ENCODE results near the gene ARID5B.

Gene ARID5B

GRCh38 chr10:61942604-61943461 is 41.3 kb downstream of the ARID5B start:
- H3K4me3 ChIP-seq (ENCODE audit: low read length): no peak overlapping the region
- H3K4me1 ChIP-seq (ENCODE audit: control insufficient read depth, insufficient read depth, low read length): no peaks in the 10 kb centered on the region
- no peak for DNase-seq (ENCODE audit: low read depth, low spot score)
- WGBS (ENCODE audit: insufficient coverage, insufficient read length): no CpG with 5 or more reads among the region's 5 CpGs
- H3K27ac ChIP-seq (ENCODE audit: low read length): no peak overlapping the region
- H3K9me3 ChIP-seq (ENCODE audit: control insufficient read depth, insufficient read depth, low read length): no peaks in the 10 kb centered on the region
- H3K36me3 ChIP-seq (ENCODE audit: control insufficient read depth, insufficient read depth, low read length): no peaks in the 10 kb centered on the region
- no peaks in the 10 kb centered on the region for H3K27me3 ChIP-seq (ENCODE audit: control insufficient read depth, insufficient read depth, low read length)

GRCh38 chr10:61943674-61944378 is 42.3 kb downstream of the ARID5B start:
- no peaks in the 10 kb centered on the region for H3K36me3 ChIP-seq (ENCODE audit: control insufficient read depth, insufficient read depth, low read length)
- no peaks in the 10 kb centered on the region for H3K9me3 ChIP-seq (ENCODE audit: control insufficient read depth, insufficient read depth, low read length)
- no peaks in the 10 kb centered on the region for H3K27me3 ChIP-seq (ENCODE audit: control insufficient read depth, insufficient read depth, low read length)
- no CpG with 5 or more reads among the region's 1 CpG for WGBS (ENCODE audit: insufficient coverage, insufficient read length)
- H3K4me3 ChIP-seq (ENCODE audit: low read length): no peak overlapping the region
- no peak for DNase-seq (ENCODE audit: low read depth, low spot score)
- no peaks in the 10 kb centered on the region for H3K4me1 ChIP-seq (ENCODE audit: control insufficient read depth, insufficient read depth, low read length)
- H3K27ac ChIP-seq (ENCODE audit: low read length): no peak overlapping the region

- Histone ChIP-seq H3K36me3 (ENCODE audit: control insufficient read depth, insufficient read depth, low read length) (no peaks in the 10 kb centered on the region), H3K27me3 (ENCODE audit: control insufficient read depth, insufficient read depth, low read length) (no peaks in the 10 kb centered on the region), H3K4me1 (ENCODE audit: control insufficient read depth, insufficient read depth, low read length) (no peaks in the 10 kb centered on the region), H3K9me3 (ENCODE audit: control insufficient read depth, insufficient read depth, low read length) (no peaks in the 10 kb centered on the region), H3K27ac (ENCODE audit: low read length) (no peak overlapping the region), H3K4me3 (ENCODE audit: low read length) (no peak overlapping the region)
- no peak for DNase-seq (ENCODE audit: low read depth, low spot score)
- no CpG with 5 or more reads among the region's 1 CpG for WGBS (ENCODE audit: insufficient coverage, insufficient read length)
Measured at GRCh38 chr10:61944410-61945147, 43.1 kb downstream of the ARID5B start.

- no peak overlapping the region for H3K4me3 ChIP-seq (ENCODE audit: low read length)
- no peaks in the 10 kb centered on the region for H3K9me3 ChIP-seq (ENCODE audit: control insufficient read depth, insufficient read depth, low read length)
- H3K27me3 ChIP-seq (ENCODE audit: control insufficient read depth, insufficient read depth, low read length): no peaks in the 10 kb centered on the region
- H3K4me1 ChIP-seq (ENCODE audit: control insufficient read depth, insufficient read depth, low read length): no peaks in the 10 kb centered on the region; the same call in 1 of the 2 replicates
- DNase-seq (ENCODE audit: low read depth, low spot score): no peak
- no peak overlapping the region for H3K27ac ChIP-seq (ENCODE audit: low read length)
- H3K36me3 ChIP-seq (ENCODE audit: control insufficient read depth, insufficient read depth, low read length): no peaks in the 10 kb centered on the region
- no CpG with 5 or more reads among the region's 2 CpGs for WGBS (ENCODE audit: insufficient coverage, insufficient read length)
Measured at GRCh38 chr10:61949687-61950086, 48.2 kb downstream of the ARID5B start.

GRCh38 chr10:61950449-61951143 is 49.1 kb downstream of the ARID5B start:
- no CpG with 5 or more reads among the region's 2 CpGs for WGBS (ENCODE audit: insufficient coverage, insufficient read length)
- Histone ChIP-seq H3K4me1 (ENCODE audit: control insufficient read depth, insufficient read depth, low read length) (no peaks in the 10 kb centered on the region; the same call in 1 of the 2 replicates), H3K36me3 (ENCODE audit: control insufficient read depth, insufficient read depth, low read length) (no peaks in the 10 kb centered on the region), H3K4me3 (ENCODE audit: low read length) (no peak overlapping the region), H3K9me3 (ENCODE audit: control insufficient read depth, insufficient read depth, low read length) (no peaks in the 10 kb centered on the region), H3K27ac (ENCODE audit: low read length) (no peak overlapping the region), H3K27me3 (ENCODE audit: control insufficient read depth, insufficient read depth, low read length) (no peaks in the 10 kb centered on the region)
- DNase-seq (ENCODE audit: low read depth, low spot score): no peak

GRCh38 chr10:61951144-61951483 is 49.6 kb downstream of the ARID5B start:
- Histone ChIP-seq H3K4me1 (ENCODE audit: control insufficient read depth, insufficient read depth, low read length) (no peaks in the 10 kb centered on the region; the same call in 1 of the 2 replicates), H3K4me3 (ENCODE audit: low read length) (no peak overlapping the region), H3K36me3 (ENCODE audit: control insufficient read depth, insufficient read depth, low read length) (no peaks in the 10 kb centered on the region), H3K27ac (ENCODE audit: low read length) (no peak overlapping the region), H3K9me3 (ENCODE audit: control insufficient read depth, insufficient read depth, low read length) (no peaks in the 10 kb centered on the region), H3K27me3 (ENCODE audit: control insufficient read depth, insufficient read depth, low read length) (no peaks in the 10 kb centered on the region)
- no peak for DNase-seq (ENCODE audit: low read depth, low spot score)
- WGBS (ENCODE audit: insufficient coverage, insufficient read length): no CpG with 5 or more reads among the region's 3 CpGs

GRCh38 chr10:61952028-61952674 is 50.7 kb downstream of the ARID5B start:
- no peaks in the 10 kb centered on the region; the same call in 1 of the 2 replicates for H3K4me1 ChIP-seq (ENCODE audit: control insufficient read depth, insufficient read depth, low read length)
- DNase-seq (ENCODE audit: low read depth, low spot score): no peak
- no CpG with 5 or more reads among the region's 5 CpGs for WGBS (ENCODE audit: insufficient coverage, insufficient read length)
- no peaks in the 10 kb centered on the region for H3K36me3 ChIP-seq (ENCODE audit: control insufficient read depth, insufficient read depth, low read length)
- H3K27ac ChIP-seq (ENCODE audit: low read length): no peak overlapping the region
- H3K4me3 ChIP-seq (ENCODE audit: low read length): no peak overlapping the region
- H3K27me3 ChIP-seq (ENCODE audit: control insufficient read depth, insufficient read depth, low read length): no peaks in the 10 kb centered on the region
- H3K9me3 ChIP-seq (ENCODE audit: control insufficient read depth, insufficient read depth, low read length): no peaks in the 10 kb centered on the region

GRCh38 chr10:61953183-61953582 is 51.7 kb downstream of the ARID5B start:
- no CpG with 5 or more reads among the region's 2 CpGs for WGBS (ENCODE audit: insufficient coverage, insufficient read length)
- no peaks in the 10 kb centered on the region; the same call in 1 of the 2 replicates for H3K4me1 ChIP-seq (ENCODE audit: control insufficient read depth, insufficient read depth, low read length)

GRCh38 chr10:61957806-61958205 is 56.3 kb downstream of the ARID5B start:
- DNase-seq (ENCODE audit: low read depth, low spot score): no peak
- Histone ChIP-seq H3K27me3 (ENCODE audit: control insufficient read depth, insufficient read depth, low read length) (no peaks in the 10 kb centered on the region), H3K36me3 (ENCODE audit: control insufficient read depth, insufficient read depth, low read length) (no peaks in the 10 kb centered on the region), H3K4me1 (ENCODE audit: control insufficient read depth, insufficient read depth, low read length) (no peaks in the 10 kb centered on the region), H3K27ac (ENCODE audit: low read length) (no peak overlapping the region), H3K4me3 (ENCODE audit: low read length) (no peak overlapping the region), H3K9me3 (ENCODE audit: control insufficient read depth, insufficient read depth, low read length) (no peaks in the 10 kb centered on the region)
- WGBS (ENCODE audit: insufficient coverage, insufficient read length): no CpG with 5 or more reads among the region's 4 CpGs

More at GRCh38 chr10:61953183-61953582, 51.7 kb downstream of the ARID5B start:
- Histone ChIP-seq H3K27ac (ENCODE audit: low read length) (no peak overlapping the region), H3K27me3 (ENCODE audit: control insufficient read depth, insufficient read depth, low read length) (no peaks in the 10 kb centered on the region), H3K4me3 (ENCODE audit: low read length) (no peak overlapping the region), H3K36me3 (ENCODE audit: control insufficient read depth, insufficient read depth, low read length) (no peaks in the 10 kb centered on the region), H3K9me3 (ENCODE audit: control insufficient read depth, insufficient read depth, low read length) (no peaks in the 10 kb centered on the region)
- DNase-seq (ENCODE audit: low read depth, low spot score): no peak

All from iPS DF 6.9 (cell line).